MM.1S (cell line): ENCODE data around the gene PRKCA.

ENCODE experiments used
- DNase-seq: peaks from one replicate; pipeline ENCODE4 v3.0.0-alpha.2; 2015
- H2AFZ ChIP-seq: fragments of 300-600 bp; sonication (generic); 2 replicates; pipeline ENCODE4 v1.6.0; 2016; ENCODE audit warnings: antibody characterized with exemption, low read length
- H3F3A ChIP-seq: fragments of 300-600 bp; sonication (generic); 2 replicates; pipeline ENCODE4 v1.6.1; 2016; ENCODE audit warnings: mild to moderate bottlenecking, antibody characterized with exemption, low read length, moderate library complexity, mixed read lengths; ENCODE audit not compliant: insufficient read depth
- H3K27ac ChIP-seq: fragments of 300-600 bp; sonication (generic); 2 replicates; pipeline ENCODE4 v1.5.1; 2016; ENCODE audit warnings: mild to moderate bottlenecking, low read length
- H3K27me3 ChIP-seq: fragments of 300-600 bp; sonication (generic); replicated peaks from 2 replicates; pipeline ENCODE4 v1.6.0; 2016; ENCODE audit warnings: low read length; ENCODE audit not compliant: insufficient read depth
- H3K36me3 ChIP-seq: fragments of 300-600 bp; sonication (generic); replicated peaks from 2 replicates; pipeline ENCODE4 v1.6.1; 2016; ENCODE audit warnings: mild to moderate bottlenecking, low read length, mixed read lengths; ENCODE audit not compliant: insufficient read depth
- H3K4me1 ChIP-seq: fragments of 300-600 bp; sonication (generic); 2 replicates; pipeline ENCODE4 v1.6.1; 2016; ENCODE audit warnings: low read length, mixed read lengths
- H3K4me2 ChIP-seq: fragments of 300-600 bp; sonication (generic); 2 replicates; pipeline ENCODE4 v1.6.0; 2016; ENCODE audit warnings: low read depth, low read length
- H3K4me3 ChIP-seq: fragments of 300-600 bp; sonication (generic); 2 replicates; pipeline ENCODE4 v1.5.1; 2016; ENCODE audit warnings: low read length, mixed read lengths
- H3K79me2 ChIP-seq: fragments of 300-600 bp; sonication (generic); 2 replicates; pipeline ENCODE4 v1.6.1; 2016; ENCODE audit warnings: mixed run types, low read length, mixed read lengths
- H3K9ac ChIP-seq: fragments of 300-600 bp; sonication (generic); 2 replicates; pipeline ENCODE4 v1.6.1; 2016; ENCODE audit warnings: low read length, mixed read lengths
- H3K9me2 ChIP-seq: fragments of 300-600 bp; sonication (generic); replicated peaks from 2 replicates; pipeline ENCODE4 v1.6.1; 2016; ENCODE audit warnings: mild to moderate bottlenecking, low read length, mixed read lengths; ENCODE audit not compliant: insufficient read depth
- H3K9me3 ChIP-seq: fragments of 300-600 bp; sonication (generic); replicated peaks from 2 replicates; pipeline ENCODE4 v1.6.1; 2016; ENCODE audit warnings: mild to moderate bottlenecking, low read length, mixed read lengths; ENCODE audit not compliant: insufficient read depth
- H4K20me1 ChIP-seq: fragments of 300-600 bp; sonication (generic); 2 replicates; pipeline ENCODE4 v1.6.1; 2016; ENCODE audit warnings: mild to moderate bottlenecking, low read length, moderate library complexity, mixed read lengths; ENCODE audit not compliant: insufficient read depth
- EZH2 ChIP-seq: fragments of 300-600 bp; sonication (generic); optimal IDR thresholded peaks from 2 replicates; pipeline ENCODE3; 2017; ENCODE audit warnings: low read depth, mild to moderate bottlenecking, antibody characterized with exemption, low read length, mixed read lengths
- EZH2phosphoT487 ChIP-seq: fragments of 300-600 bp; sonication (generic); IDR thresholded peaks from 2 replicates; pipeline ENCODE4 v1.6.1; 2018; ENCODE audit warnings: antibody characterized with exemption, low read length
- TF ChIP-seq, protein P1 (sequence below): fragments of 300-600 bp; sonication (generic); IDR thresholded peaks from 2 replicates; pipeline ENCODE4 v1.5.1; 2016; ENCODE audit warnings: antibody characterized with exemption, low read length, mixed read lengths

Gene PRKCA

DNA sequence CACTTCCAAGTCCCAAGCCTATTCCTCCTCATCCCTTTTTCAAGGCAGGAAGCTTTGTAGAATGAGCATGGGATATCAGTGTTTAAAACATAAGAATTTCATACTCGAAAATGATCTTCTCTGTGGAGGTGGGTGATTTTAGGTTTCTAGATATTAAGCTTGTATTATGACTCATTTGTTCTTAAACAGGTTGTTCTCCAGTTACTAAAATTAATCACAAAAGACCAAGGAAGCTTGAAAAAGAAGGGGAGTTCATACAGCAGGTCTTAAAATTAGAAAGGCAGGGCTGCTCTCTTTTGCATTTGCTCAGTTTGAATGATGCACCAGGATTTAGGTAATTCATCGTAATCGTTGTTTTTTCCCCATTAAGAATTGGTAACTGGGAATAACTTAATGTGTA, 208.7 kb downstream of the PRKCA start:
- Histone ChIP-seq H3K4me1 (no peaks in the 10 kb centered on the region), H3F3A (no peaks in the 10 kb centered on the region), H3K79me2 (no peaks in the 10 kb centered on the region), H3K9me3 (no peaks in the 10 kb centered on the region), H3K4me3 (no peak overlapping the region), H2AFZ (no peak overlapping the region), H3K9me2 (no peaks in the 10 kb centered on the region), H4K20me1 (no peaks in the 10 kb centered on the region), H3K4me2 (no peak overlapping the region), H3K36me3 (no peaks in the 10 kb centered on the region), H3K9ac (no peak overlapping the region), H3K27me3 (no peaks in the 10 kb centered on the region), H3K27ac (no peak overlapping the region)
- no peak for TF ChIP-seq EZH2phosphoT487
- TF ChIP-seq EZH2, result no peak
- TF ChIP-seq, protein P1, sequence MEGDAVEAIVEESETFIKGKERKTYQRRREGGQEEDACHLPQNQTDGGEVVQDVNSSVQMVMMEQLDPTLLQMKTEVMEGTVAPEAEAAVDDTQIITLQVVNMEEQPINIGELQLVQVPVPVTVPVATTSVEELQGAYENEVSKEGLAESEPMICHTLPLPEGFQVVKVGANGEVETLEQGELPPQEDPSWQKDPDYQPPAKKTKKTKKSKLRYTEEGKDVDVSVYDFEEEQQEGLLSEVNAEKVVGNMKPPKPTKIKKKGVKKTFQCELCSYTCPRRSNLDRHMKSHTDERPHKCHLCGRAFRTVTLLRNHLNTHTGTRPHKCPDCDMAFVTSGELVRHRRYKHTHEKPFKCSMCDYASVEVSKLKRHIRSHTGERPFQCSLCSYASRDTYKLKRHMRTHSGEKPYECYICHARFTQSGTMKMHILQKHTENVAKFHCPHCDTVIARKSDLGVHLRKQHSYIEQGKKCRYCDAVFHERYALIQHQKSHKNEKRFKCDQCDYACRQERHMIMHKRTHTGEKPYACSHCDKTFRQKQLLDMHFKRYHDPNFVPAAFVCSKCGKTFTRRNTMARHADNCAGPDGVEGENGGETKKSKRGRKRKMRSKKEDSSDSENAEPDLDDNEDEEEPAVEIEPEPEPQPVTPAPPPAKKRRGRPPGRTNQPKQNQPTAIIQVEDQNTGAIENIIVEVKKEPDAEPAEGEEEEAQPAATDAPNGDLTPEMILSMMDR, result no peak
- no peak for DNase-seq

DNA sequence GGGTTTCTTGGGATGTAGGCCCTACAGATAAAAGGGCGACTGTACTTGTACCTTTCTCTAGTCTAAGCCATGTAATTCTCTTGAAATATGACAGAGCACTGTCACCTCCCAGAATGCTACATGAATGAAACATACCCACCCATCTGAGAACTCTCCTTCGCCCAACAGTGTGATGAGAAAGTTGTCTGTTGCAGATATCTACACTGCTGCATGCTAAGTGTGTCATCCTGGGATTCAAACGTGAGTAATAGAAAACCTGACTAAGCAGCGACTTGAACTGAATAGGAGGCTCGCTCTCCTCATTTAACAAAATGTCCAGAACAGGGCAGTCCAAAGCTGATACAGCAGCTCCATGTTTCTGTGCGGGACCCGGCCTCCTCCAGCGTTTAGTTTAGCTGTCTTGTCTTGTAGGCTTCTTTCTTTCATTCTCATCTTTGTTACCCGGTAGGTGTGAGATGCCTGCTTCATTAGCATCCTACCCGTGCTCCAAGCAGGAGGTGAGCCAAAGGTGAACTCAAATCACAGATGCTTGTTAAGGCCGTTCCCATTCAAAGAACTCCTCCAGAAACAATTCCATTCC, 211.9 kb downstream of the PRKCA start:
- H3K9me2 ChIP-seq, result no peaks in the 10 kb centered on the region
- H3F3A ChIP-seq, result no peaks in the 10 kb centered on the region
- no peak overlapping the region for H3K4me2 ChIP-seq
- no peaks in the 10 kb centered on the region for H3K9me3 ChIP-seq
- no peaks in the 10 kb centered on the region for H3K36me3 ChIP-seq
- no peak overlapping the region for H3K9ac ChIP-seq
- no peaks in the 10 kb centered on the region for H3K4me1 ChIP-seq
- no peaks in the 10 kb centered on the region for H3K79me2 ChIP-seq
- no peak overlapping the region for H3K4me3 ChIP-seq
- TF ChIP-seq EZH2 (no peak), EZH2phosphoT487 (no peak)
- TF ChIP-seq, protein P1, result no peak
- no peak overlapping the region for H3K27ac ChIP-seq
- H3K27me3 ChIP-seq, result no peaks in the 10 kb centered on the region
- DNase-seq, result no peak
- H4K20me1 ChIP-seq, result no peaks in the 10 kb centered on the region
- no peak overlapping the region for H2AFZ ChIP-seq

GRCh38 chr17:66515974-66516373, 213.6 kb downstream of the PRKCA start:
- Histone ChIP-seq H3K4me3 (no peak overlapping the region), H3K79me2 (no peaks in the 10 kb centered on the region), H2AFZ (no peak overlapping the region), H3K4me1 (no peaks in the 10 kb centered on the region), H3K36me3 (no peaks in the 10 kb centered on the region), H3K4me2 (no peak overlapping the region), H3K9ac (no peak overlapping the region), H3K27me3 (no peaks in the 10 kb centered on the region), H4K20me1 (no peaks in the 10 kb centered on the region), H3K9me2 (no peaks in the 10 kb centered on the region), H3K9me3 (no peaks in the 10 kb centered on the region), H3F3A (no peaks in the 10 kb centered on the region), H3K27ac (no peak overlapping the region)
- TF ChIP-seq EZH2phosphoT487 (no peak), EZH2 (no peak)
- TF ChIP-seq, protein P1, result no peak
- DNase-seq, result no peak
